Measurements from ENCODE around the gene PMEPA1. TPM values are rescaled to one million over a fixed set of nuclear protein-coding genes. Genes with fewer than 3 reads are reported as not detected.

PMEPA1 gene
- total RNA-seq, 4 donors from 2014 or later = 3.3 to 5.5 (median 4.6) TPM

DNA sequence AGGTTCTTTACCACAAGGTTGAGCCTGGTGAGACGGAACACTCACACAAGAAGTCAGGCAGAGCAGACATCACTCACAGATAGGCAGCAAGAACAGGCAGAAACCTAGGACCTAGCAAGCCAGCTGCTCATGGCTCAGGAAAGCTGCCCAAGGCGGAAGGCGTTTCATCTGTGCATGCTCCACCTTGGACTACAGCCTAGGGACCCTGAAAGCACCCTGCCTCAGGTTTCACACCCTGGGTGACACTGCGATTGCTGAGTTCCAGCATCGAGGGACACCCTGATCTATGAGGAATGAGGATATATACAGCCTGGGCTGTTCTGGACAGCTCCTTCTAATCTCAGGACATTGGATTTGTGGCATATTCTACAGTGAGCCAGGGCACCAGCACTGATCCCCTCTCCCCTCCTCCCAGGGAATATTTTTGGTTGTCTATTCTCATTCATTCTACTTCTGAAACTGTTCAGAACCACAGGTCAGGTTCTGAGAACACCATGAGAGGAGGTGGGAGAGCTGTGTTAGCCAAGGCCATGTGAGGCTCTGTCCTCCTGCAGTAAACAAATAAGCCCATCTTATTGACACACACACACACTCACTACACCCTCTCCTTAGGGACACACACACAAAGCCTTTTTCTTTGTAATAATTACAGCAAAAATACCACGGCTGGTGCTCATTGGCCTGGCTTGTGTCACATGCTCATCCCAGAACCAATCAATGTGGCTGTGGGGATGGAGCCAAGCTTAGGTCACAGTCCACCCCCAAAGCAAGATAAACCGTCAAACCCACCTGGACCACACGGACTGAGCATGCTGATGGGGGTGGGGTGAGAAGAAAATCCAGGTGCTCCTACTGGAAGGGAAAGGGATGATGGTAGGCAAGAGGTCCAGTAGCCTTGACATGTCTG lies 26.3 kb upstream of the PMEPA1 start:
- H3K9me3 ChIP-seq = no peaks in the 10 kb centered on the region
- no peak overlapping the region for H3K27ac ChIP-seq
- H3K4me1 ChIP-seq = no peaks in the 10 kb centered on the region
- no peak overlapping the region for H3K4me3 ChIP-seq
- TF ChIP-seq POLR2A (IDR thresholded peaks at IDR 0.05) = no peak
- TF ChIP-seq, protein P1, sequence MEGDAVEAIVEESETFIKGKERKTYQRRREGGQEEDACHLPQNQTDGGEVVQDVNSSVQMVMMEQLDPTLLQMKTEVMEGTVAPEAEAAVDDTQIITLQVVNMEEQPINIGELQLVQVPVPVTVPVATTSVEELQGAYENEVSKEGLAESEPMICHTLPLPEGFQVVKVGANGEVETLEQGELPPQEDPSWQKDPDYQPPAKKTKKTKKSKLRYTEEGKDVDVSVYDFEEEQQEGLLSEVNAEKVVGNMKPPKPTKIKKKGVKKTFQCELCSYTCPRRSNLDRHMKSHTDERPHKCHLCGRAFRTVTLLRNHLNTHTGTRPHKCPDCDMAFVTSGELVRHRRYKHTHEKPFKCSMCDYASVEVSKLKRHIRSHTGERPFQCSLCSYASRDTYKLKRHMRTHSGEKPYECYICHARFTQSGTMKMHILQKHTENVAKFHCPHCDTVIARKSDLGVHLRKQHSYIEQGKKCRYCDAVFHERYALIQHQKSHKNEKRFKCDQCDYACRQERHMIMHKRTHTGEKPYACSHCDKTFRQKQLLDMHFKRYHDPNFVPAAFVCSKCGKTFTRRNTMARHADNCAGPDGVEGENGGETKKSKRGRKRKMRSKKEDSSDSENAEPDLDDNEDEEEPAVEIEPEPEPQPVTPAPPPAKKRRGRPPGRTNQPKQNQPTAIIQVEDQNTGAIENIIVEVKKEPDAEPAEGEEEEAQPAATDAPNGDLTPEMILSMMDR (IDR thresholded peaks at IDR 0.05) = no peak
- no peaks in the 10 kb centered on the region for H3K36me3 ChIP-seq
- H3K27me3 ChIP-seq = no peaks in the 10 kb centered on the region
- DNase-seq = no peak

DNA sequence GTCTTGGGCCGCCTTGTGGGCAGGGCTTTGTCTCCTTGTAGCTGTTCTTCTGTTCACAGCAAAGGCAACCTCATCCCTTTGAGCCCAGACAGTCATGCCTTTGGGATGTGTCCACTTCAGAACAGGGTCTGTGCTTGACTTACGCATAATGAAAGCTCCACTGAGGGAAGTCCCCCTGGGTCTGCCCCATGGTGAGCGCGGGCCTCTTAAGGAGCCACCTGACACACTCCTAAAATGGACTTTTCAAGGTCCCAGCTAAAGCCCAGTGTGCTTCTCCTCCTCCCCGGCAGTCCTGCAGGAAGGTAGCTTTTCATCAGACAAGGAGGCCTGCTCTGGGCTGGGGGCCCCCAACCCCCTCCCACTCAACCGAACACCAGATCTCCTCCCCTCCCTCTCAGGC lies 24.9 kb upstream of the PMEPA1 start:
- Histone ChIP-seq H3K36me3 (no peaks in the 10 kb centered on the region), H3K4me3 (no peak overlapping the region), H3K27ac (no peak overlapping the region), H3K4me1 (no peaks in the 10 kb centered on the region), H3K9me3 (no peaks in the 10 kb centered on the region), H3K27me3 (no peaks in the 10 kb centered on the region)
- no peak for DNase-seq
- TF ChIP-seq POLR2A (IDR thresholded peaks at IDR 0.05) = no peak
- TF ChIP-seq, protein P1 (IDR thresholded peaks at IDR 0.05) = no peak

DNA sequence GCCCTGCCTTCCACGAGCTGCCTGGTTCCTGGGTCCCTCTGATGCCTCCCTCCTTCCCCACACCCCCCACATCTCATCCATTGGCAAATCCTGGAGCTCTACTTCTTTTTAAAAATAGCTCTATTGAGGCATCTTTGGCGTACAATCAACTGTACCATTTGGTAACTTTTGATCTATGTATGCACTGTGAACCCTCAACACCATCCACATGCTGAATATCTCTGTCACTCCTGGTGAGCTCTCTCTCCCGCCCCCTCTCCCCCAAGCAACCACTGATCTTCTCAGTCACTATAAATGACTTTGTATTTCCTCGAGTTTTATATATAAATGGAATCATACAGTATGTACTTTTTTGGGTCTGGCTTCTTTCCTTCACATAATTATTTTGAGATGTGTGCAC lies 22.4 kb upstream of the PMEPA1 start:
- DNase-seq = no peak
- Histone ChIP-seq H3K4me3 (no peak overlapping the region), H3K9me3 (no peaks in the 10 kb centered on the region), H3K27me3 (no peaks in the 10 kb centered on the region), H3K27ac (no peak overlapping the region), H3K4me1 (no peaks in the 10 kb centered on the region), H3K36me3 (no peaks in the 10 kb centered on the region)
- TF ChIP-seq POLR2A (IDR thresholded peaks at IDR 0.05) = no peak
- TF ChIP-seq, protein P1 (IDR thresholded peaks at IDR 0.05) = no peak

DNA sequence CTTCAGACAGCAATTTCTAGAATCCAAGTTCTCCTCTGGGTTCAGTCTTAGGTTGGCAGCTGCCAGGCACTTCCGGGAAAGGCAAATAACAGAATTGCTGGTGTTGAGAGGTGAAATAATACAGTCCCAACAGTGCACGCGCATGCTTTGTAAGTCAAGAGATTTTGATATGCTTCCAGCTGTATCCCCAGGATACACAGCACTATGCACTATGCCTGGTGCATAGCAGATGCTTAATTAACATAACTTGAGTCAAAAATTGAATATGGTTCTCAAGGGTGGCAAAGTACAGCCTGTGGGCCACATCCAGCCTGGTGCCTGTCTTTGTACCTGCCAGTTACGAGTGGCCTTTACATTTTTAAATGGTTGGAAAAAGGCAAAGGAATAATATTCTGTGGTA lies 18.9 kb upstream of the PMEPA1 start:
- no peak for DNase-seq
- Histone ChIP-seq H3K4me1 (no peaks in the 10 kb centered on the region), H3K4me3 (no peak overlapping the region), H3K36me3 (no peaks in the 10 kb centered on the region), H3K27me3 (no peaks in the 10 kb centered on the region), H3K9me3 (no peaks in the 10 kb centered on the region), H3K27ac (no peak overlapping the region)
- TF ChIP-seq POLR2A (IDR thresholded peaks at IDR 0.05) = no peak
- TF ChIP-seq, protein P1 (IDR thresholded peaks at IDR 0.05) = no peak

DNA sequence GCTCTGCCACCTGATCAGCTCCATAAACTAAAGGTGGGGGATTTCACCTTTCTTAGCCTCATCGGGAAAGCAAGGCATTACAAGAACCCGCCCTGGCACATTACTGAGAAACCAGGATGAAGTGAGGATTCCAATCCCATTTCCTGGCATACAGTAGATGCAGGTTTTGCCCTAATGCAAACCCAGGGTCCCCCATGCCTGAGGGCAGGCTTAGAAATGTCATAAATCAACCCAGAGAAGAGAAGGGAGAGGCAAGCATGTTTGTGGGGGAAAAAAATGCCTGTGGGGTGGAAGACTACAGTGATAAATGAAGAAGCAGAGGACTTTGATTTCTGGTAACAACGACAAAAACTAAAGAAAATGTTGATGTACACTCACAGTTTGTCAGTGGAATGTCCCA lies 18.0 kb upstream of the PMEPA1 start:
- Histone ChIP-seq H3K4me1 (no peaks in the 10 kb centered on the region), H3K9me3 (no peaks in the 10 kb centered on the region), H3K36me3 (no peaks in the 10 kb centered on the region), H3K4me3 (no peak overlapping the region), H3K27ac (no peak overlapping the region), H3K27me3 (no peaks in the 10 kb centered on the region)
- no peak for DNase-seq
- no peak for TF ChIP-seq POLR2A (IDR thresholded peaks at IDR 0.05)
- TF ChIP-seq, protein P1 (IDR thresholded peaks at IDR 0.05) = no peak

Measured in Peyer's patch (tissue), 4 donors.